22Rv1 (cell line): ENCODE results near the gene PDGFA.

Source experiments
- H3K27ac ChIP-seq: fragments of 450-650 bp; 2 replicates; pipeline ENCODE4 v1.5.1; 2017
- CTCF ChIP-seq: fragments of 450-650 bp; IDR thresholded peaks from 2 replicates; pipeline ENCODE4 v1.5.1; 2017; ENCODE audit warnings: mild to moderate bottlenecking
- ZFX ChIP-seq: fragments of 450-650 bp; IDR thresholded peaks from 2 replicates; pipeline ENCODE4 v1.6.1; 2017; ENCODE audit warnings: antibody characterized with exemption, borderline replicate concordance

PDGFA gene

GRCh38 chr7:539731-540411 lies 20.2 kb upstream of the PDGFA start:
- no peak overlapping the region for H3K27ac ChIP-seq
- no peak for TF ChIP-seq ZFX
- TF ChIP-seq CTCF = no peak

- H3K27ac ChIP-seq = no peak overlapping the region
- no peak for TF ChIP-seq CTCF
- TF ChIP-seq ZFX = no peak
These were observed 19.4 kb upstream of the PDGFA start for GRCh38 chr7:538764-539685.

- no peak overlapping the region for H3K27ac ChIP-seq
- TF ChIP-seq ZFX = no peak
- TF ChIP-seq CTCF = no peak
These were observed 18.4 kb upstream of the PDGFA start for GRCh38 chr7:537911-538634.

GRCh38 chr7:536231-536630 lies 16.6 kb upstream of the PDGFA start:
- TF ChIP-seq ZFX (no peak), CTCF (no peak)
- H3K27ac ChIP-seq = no peak overlapping the region

- no peak for TF ChIP-seq ZFX
- TF ChIP-seq CTCF = no peak
- no peak overlapping the region for H3K27ac ChIP-seq
These were observed 15.3 kb upstream of the PDGFA start for GRCh38 chr7:534959-535358.

GRCh38 chr7:534075-534474 lies 14.4 kb upstream of the PDGFA start:
- TF ChIP-seq CTCF = no peak
- no peak for TF ChIP-seq ZFX
- H3K27ac ChIP-seq = no peak overlapping the region
